Renal cortical epithelial cell (primary cell): ENCODE data around the gene CEP131. TPM values are rescaled to one million over a fixed set of nuclear protein-coding genes. Genes with fewer than 3 reads are reported as not detected.

Source experiments
- DNase-seq: peaks from one replicate; pipeline ENCODE4 v3.0.0-alpha.2; 2011; ENCODE audit warnings: low read depth
- total RNA-seq: library from RNA; depleted of rRNA; stranded (reverse); fragments of >200 nt; gene quantifications from 2 replicates; pipeline ENCODE4 v1.2.3, GENCODE V29; 2014

The CEP131 gene
- total RNA-seq, 1 donor from 2014 or later = 10.7 TPM

DNA sequence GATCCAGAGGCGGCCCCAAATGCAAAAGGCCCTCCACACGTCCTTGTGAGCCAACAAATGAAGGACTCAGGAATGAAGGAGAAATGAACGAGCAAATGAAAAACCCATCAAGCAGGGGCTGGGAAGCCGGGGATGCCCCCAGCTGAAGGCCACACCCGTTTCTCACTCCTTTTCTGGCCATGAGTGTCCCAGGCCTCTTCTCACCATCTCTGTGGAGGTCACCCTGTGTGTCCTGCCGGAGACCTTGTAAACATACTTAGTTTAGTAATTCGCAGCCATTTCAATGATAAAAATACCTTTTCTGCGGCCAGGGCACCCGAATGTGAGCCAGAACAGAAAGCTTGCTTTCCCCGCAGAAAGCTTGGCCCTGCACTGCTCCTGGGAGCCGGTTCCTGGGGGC is 35.6 kb downstream of the CEP131 start:
- no peak for DNase-seq

DNA sequence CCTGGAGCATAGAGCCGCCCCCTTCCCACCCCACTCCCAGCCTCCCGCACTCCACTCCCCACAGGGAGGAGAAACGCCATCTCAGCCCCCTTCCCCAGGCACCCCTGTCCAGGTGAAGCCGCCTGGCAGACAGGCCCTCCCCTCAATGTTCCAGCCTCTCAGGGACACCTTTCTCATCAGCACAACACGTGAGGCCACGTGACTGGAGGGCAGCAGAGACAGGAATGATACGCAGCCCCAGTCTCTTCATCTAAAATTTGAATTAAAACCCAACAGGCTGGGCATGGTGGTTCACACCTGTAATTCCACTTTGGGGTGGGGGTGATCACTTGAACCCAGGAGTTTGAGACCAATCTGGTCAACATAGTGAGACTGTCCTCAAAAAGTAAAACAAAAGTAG is 36.6 kb downstream of the CEP131 start:
- no peak for DNase-seq

DNA sequence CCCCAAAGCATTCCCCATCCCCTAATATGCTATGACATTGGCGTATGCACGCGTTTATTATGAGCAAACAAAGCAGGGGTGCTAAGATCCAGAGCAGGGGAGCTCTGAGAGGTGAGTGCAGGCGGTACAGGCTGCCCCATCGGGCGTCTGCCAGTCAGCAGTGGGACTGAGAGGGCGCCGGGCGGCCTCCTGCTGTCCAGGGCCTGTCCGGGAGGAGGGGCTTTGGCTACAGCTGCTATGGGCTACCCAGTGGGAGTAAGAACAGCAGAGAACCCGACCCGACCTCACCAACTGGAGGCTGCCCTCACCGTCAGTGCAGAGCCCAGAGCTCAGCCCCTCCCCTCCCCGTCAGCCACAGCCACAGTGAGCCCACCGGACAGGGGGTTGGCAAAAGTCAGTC is 38.2 kb downstream of the CEP131 start:
- no peak for DNase-seq

DNA sequence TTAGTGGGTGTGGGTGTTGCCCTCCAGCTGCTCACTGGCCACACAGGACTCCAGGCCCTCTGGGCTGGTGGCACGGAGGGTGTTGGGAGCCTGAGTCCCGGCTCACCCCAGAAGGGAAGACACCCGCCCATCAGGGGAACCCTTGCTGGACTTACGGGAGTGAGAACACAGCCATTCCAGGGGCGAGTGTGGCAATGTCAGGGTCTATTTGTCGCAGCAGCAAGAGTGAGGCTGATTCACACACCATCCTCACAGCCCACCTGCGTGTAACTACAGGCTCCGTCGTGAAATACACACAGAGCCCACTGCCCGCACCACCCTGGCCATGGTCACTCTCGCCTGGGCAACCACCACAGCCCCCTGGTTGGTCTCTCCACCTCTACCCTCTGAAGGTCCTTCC is 39.0 kb downstream of the CEP131 start:
- DNase-seq = no peak

DNA sequence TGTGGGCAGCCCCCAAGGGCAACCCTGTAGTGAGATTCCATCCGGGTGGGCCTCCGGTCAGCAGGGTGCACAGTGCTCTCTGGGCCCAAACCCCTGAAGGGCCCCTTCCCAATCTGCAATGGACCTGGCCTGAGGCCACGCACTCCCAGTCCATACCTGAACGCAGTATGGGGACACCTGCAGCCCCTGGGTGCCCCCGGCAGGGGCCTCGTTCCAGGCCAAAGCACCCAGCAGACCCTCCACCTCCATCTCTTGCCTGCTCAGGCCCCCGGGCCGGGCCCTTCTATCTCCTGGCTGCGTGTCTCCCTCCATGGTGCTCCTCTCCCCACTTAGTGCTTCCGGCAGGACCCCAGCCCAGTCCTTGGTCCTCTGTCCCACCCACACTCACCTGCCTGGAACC is 39.4 kb downstream of the CEP131 start:
- no peak for DNase-seq

DNA sequence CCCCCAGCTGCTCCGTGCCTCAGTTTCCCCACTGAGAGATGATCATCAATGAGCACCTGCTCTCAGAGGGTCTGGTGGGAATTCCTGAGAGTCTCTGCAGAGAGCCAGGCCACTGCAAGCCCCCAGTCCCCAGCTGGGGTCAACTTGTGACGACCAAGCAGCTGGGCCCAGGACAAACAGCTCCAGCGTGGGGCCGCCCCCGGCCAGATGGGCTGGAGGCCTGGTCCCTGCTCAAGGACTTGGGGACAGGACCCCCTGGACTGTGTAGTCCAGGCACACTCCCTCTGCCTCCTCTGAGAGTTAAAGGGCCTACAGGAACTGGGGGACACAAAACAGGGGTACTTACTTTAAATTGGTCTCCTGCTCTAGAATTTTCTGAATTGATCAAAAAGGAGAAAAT is 40.2 kb downstream of the CEP131 start:
- DNase-seq = no peak

DNA sequence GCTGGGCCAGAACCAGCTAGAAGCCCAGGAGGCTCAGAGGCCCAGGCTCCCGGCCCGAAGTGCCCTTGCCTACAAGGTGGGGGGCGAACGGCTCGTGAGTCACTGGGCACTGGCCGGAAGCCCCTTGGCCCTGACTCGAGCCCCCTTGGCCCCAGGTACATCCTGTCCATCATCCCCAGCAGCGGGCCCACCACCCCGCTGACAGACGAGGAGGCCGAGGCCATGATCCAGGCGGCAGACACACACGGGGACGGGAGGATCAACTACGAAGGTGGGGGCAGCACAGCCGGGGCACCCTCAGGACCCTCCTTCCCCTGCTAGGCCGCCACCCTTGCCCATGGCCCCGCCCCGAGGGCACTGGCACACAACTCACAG is 41.0 kb downstream of the CEP131 start:
- DNase-seq = no peak

DNA sequence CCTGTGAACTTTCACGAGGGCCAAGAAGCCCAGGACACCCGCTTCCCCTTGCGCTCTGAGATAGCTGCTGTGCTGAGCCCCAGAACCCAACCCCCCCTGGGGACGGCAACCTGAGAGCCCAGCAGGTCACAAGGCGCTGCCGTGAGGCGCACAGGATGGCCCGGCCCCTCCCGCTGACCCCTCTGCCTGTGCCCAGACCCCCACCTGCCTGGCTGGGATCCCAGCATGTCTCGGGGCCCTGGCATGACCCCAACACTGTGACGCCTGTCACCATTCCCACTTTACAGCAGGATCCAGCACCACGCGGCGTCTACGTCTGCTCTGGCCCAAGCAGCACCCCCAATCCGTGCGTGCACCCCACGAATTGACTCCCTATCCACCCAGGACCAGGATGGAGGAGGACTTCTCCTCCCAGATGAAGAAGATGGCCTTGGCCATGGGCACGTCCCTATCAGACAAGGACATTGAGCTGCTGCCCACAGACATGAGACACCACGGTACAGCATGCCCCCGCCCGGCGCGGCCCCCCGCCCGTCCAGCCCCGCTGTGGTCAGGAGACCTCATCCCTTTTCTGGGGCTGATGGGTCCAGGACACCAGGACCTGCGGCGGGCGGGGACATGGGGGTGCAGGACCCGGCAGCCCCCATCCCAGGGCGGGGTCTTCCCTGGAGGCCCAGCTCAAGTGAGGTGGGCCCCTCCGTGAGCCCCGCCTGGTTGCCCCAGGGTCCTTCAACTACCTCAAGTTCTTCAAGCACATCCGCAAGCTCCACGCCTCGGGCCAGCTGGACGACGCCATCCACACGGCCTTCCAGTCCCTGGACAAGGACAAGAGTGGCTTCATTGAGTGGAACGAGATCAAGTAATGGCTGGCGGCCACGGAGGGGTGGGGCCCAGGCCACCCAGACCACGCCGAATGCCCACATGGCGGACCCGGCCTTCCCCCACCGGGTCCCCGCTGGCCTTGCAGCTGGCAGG is 41.6 kb downstream of the CEP131 start:
- DNase-seq = no peak

DNA sequence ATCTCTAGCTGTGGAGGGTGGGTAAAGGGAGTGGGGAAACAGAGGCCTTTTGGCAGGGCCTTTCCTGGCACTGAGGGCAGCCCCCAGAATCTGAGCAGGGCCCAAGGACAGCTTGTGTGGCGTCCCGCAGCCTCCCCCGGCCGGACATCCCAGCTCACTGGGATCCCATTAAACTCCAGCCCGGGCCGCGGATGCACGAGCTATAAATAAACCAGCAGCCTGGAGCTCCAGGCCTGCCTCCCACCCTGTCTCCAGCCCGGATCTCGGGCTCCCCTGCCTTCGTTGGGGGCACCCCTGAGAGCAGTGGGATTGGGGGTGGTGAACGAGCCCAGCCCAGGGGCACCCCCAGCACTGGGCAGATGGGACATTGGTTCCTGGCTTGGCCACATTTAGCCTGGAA is 42.9 kb downstream of the CEP131 start:
- DNase-seq = no peak

DNA sequence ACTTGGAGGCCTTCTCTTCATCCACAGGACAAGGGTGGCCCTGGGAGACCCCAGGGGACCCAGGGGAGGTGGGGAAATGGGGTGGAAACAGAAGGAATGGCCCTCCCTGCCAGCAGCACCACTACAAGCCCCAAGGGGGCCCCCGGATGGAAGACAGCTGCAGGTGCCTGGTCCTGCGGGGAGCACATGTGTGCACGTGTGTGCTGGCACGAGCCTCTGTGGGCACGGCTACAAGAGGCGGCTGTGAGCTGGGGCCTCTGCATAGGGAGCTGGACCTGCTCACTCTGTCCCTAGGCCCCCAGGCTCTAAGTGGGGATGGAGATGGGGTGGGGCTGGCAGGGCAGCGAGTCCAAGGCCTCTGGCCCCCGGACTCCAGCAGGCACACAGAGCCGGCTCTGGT is 43.5 kb downstream of the CEP131 start:
- DNase-seq = no peak

DNA sequence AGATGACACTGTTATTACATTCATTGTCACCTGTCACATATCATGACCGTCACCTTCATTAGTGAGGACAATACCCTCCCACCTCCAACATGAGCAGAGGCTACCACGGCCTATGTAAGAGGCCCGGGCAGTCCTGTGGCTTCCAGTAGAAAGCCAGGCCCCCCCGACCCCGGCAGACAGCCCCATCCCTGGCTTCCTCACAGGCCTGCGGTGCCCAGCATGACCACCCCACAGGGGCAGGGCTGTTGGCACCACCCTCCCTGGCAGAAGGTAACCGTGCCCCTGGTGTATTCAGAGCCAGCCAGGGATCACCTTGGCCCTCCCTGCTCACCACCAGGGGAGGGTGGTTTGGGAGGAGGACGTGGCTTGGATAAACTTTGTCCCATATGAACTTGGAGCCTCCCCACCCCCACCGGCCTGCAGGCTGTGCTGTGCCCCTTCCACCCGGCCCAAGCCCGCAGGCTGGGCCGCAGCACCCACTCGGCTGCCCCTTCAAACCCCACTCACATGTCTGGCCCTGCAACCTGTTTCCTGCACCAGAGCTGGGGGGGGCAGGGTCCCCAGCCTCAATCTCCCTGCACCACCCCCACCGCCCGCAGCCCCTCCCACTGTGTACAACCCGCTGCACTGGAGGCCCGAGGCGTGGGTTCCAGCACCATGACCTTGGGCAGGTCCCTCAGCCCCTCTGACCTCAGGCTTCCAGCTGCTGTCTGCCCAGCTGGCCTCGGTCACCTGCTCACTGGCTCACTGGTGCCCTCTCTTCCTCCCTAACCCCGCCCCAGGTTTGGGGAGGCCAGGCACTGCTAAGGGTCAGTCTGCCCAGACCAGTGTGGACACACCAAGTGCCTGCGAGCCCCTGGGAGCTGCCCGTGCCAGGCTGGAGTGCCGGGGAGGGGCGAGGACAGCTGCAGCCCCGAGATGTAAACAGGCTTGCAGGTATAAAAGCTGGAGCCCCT is 44.4 kb downstream of the CEP131 start:
- no peak for DNase-seq

DNA sequence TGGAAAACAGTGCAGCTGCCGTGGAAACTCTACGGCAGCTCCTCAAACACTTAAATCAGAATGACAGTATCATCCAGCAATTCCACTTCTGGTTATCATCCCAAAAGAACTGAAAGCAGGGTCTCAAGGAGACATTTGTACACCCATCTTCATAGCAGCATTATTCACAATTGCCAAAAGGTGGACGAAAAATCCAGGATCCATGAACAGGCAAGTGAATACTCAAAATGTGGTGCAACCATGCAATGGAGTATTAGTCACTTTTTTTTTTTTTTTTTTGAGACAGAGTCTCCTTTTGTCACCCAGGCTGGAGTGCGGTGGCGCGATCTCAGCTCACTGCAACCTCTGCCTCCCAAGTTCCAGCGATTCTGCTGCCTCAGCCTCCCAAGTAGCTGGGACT is 46.1 kb downstream of the CEP131 start:
- DNase-seq = no peak

DNA sequence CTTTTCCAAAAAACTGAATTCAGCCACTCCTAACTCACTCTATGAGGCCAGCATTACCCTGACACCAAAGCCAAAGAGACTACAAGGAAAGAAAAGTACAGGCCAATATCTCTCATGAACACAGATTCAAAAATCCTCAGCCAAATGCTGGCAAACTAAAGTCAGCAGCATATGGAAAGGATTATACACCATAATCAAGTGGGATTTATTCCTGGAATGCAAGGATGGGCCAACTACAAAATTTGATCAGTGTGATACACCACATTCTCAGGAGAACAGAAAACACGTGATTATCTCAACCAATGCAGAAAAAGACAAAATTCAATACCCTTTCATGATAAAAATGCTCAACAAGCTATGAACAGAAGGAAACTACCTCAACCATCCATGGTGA is 49.0 kb downstream of the CEP131 start:
- no peak for DNase-seq

DNA sequence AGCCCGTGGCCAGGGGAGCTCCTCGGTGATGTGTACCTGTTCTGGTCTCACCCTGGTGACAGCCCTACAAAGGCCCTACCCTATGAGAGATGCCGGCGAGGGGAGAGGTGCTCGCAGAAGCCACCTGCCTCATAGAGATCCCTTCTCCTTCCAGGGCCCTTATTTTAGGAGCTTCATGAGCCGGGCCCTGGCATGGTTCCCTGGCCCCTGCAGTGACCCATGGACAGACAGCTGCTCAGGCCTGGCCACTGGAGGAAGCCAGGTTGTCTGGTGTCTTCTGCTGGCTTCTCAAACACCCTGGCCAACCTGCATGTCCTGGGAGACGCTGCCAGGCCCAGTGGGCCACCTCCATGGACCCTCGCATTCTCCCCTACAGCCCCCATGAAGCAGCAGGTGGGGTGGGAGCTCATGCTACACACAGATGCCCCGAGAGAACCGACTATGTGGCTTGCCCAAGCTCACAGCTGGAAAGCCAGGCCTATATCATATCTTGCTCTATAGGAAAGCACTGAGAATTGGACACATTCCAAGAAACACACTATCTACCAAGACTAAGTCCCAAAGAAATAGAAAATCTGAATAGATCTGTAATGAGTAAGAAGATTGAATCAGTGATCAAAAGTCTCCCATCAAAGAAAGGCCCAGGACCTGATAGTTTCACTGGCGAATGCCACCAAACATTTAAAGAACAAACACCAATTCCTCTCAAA is 49.6 kb downstream of the CEP131 start:
- DNase-seq = no peak

DNA sequence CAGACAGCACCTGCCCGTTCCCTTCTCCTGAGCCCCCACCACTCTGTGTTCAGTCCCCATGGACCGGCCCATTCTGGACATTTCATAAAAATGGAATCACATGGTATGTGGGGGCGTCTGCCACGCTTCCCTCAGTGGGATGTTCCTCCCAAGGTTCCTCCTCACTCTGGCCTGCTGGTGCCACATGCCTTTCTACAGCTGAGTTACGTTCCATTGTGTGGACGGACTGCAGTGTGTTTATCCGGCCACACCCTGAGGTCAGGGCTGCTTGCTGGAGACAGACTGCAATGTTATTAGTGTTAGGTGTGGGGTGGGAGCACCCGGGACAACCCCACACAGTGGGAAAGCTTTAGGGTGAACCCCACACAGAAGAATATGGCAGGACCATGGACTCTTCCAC is 50.8 kb downstream of the CEP131 start:
- no peak for DNase-seq

DNA sequence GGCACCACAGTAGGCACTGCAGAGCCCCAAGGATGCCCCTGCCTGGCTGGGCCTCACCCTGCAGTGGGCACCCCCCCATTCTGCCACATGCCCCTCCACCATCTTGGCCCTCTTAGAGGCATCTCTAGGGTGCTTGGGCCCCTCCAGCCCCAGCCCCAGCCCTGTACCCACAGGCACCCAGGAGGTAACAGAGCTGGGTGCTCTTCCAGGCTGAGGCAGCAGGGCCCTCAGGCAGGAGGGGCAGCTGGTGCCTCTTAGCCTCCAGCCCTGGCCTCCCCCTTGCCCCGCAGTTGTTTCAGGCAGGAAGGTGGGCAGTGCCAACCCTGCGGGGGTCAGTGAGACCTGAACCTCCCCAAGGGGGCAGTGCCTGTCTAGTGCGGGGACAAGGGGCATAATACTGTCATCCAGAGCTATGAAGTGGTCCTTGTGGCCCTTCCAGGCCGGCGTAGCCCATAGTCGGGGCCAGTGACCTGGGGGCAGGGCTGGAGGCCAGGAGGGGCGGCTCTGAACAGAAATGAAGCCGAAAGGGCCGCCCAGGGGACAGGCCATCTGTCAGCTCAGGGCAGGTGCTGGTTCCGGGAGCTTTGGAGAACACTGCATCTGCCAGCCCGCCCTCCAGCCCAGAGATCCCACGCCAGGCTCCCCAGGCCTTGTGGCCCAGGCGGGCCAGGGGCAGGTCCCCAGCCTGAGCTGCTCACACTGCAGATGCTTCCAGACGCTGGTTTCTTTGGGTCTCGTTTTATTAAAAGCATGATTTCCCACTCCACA is 51.9 kb downstream of the CEP131 start:
- DNase-seq = no peak

DNA sequence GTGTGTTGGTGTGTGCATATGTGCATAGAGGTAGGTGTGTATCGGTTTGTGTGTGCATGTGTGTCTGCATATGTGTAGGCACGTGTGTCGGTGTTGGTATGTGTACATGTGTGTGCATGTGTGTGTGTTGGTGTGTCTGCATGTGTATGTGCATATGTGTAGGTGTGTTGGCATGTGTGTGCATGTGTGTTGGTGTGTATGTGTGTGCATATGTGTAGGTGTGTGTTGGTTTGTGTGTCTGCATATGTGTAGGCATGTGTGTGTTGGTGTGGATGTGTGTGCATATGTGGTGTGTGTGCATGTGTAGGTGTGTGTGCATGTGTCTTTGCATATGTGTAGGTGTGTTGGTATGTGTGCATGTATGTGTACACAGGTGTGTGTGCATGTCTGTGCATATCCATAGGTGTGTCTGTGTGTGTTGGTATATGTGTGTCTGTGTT is 52.9 kb downstream of the CEP131 start:
- DNase-seq = no peak

DNA sequence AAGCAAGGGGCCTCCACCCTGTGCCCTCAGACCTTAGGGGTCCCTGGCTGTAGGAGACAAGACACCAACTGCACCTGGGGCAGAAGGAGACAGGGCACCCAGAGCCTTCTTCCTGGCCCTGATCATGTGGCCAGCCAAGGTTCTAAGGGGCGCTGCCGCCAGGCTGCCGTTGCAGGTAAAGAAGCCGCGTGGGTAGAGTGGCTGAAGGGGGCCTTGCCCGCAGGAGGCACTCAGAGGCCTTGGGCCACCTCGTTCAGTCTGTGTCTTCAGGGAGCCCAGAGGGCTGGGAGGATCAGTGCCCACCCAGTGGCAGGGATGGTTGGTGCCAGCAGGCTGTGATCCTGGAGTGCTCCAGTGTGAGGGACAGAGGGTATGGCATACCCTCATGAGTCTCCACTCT is 55.1 kb downstream of the CEP131 start:
- no peak for DNase-seq

DNA sequence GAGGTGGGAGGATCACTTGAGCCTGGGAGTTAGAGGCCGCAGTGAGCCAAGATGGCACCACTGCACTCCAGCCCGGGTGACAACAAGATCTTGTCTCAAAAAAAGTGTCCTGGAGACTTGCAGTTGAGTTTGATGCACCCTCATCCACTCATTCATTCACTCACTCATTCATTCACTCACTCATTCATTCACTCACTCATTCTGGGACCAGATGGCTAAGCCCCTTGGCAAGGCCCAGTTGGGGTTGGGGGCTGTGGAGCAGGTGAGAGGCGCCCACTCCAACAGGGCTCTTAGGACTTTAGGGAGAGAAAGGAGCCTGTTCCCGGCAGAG is 55.6 kb downstream of the CEP131 start:
- no peak for DNase-seq

DNA sequence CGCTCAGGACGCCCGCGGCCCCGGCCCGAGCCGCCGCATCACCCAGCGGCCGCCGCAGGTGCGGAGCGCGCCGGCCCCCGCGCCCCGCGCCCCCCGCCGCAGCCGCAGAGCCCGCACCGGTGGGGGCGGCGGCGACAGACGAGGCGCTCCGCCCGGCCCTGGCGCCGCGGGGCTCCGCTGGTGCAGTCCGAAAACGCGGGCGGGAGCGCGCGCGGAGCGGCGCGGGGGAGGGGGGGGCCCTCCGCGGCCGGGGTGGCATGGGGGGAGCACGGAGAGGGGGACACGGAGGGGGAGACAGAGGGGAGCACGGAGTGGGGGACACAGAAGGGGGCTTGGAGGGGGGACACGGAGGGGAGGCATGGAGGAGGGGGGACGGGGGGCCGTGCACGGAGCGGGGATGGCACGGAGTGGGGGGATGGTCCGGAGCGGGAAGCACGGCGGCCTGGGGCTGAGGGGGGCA is 56.7 kb downstream of the CEP131 start, which contains the start of gene AATK:
AATK (minus strand) TSS at position 189 of the 460 bp plus-strand sequence. CDS start 229 bp downstream, outside the sequence.
- DNase-seq = no peak
